DMS79 (cell line): ENCODE measurements around the gene SMARCB1.

Source experiments
- DNase-seq: peaks from one replicate; lab custom pipeline; 2025; lab: John Stamatoyannopoulos, UW

SMARCB1 gene

DNA sequence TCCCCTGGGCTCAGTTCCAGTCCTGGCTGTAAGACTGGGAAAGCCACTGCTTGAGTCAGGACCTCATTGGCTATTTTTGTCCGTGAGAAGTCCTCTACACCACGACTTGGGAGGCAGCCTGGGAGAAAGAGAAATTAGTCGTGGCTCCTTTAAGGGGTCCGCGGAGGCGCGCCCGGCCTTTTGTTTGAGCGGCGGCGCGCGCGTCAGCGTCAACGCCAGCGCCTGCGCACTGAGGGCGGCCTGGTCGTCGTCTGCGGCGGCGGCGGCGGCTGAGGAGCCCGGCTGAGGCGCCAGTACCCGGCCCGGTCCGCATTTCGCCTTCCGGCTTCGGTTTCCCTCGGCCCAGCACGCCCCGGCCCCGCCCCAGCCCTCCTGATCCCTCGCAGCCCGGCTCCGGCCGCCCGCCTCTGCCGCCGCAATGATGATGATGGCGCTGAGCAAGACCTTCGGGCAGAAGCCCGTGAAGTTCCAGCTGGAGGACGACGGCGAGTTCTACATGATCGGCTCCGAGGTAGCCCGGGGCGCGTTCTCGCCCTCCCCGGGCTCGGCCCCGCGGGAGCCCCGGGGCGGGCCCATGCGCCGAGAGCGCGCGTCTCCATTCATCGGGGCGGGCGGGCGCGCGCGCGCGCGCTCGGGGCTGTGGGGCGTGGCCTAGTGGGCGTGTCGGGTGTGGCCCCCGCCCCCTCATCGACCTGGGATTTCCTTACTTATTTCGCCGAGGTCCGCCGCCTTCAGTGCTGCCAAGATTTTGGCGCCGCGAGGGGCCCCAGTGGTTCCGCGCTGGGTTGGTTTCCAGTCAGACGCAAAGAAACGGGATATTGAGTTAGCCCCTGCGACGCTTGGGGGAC is at the start of gene SMARCB1:
SMARCB1 (plus strand) TSS at position 215 of the 848 bp plus-strand sequence; CDS start at position 419, 204 bp downstream.
- DNase-seq = peak; percentile 32

DNA sequence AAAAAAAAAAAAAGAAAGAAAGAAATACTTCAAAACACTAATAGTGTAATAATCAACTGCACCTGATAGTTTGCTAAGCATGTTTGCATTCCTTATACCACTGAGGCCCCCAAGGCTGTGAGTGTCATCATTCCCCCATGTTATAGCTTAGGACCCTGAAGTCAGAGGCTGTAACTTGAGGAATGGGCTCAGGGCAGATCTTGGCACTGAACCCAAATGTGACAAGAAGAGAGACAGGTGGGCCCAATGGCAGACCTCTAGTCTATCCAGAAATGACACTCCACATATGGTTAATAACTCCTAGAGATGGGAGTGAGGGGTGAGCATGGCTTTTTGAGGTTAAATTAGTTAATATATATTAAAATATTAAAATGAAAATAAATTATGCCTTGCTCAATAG is 49.1 kb upstream of the SMARCB1 start:
- no peak for DNase-seq

DNA sequence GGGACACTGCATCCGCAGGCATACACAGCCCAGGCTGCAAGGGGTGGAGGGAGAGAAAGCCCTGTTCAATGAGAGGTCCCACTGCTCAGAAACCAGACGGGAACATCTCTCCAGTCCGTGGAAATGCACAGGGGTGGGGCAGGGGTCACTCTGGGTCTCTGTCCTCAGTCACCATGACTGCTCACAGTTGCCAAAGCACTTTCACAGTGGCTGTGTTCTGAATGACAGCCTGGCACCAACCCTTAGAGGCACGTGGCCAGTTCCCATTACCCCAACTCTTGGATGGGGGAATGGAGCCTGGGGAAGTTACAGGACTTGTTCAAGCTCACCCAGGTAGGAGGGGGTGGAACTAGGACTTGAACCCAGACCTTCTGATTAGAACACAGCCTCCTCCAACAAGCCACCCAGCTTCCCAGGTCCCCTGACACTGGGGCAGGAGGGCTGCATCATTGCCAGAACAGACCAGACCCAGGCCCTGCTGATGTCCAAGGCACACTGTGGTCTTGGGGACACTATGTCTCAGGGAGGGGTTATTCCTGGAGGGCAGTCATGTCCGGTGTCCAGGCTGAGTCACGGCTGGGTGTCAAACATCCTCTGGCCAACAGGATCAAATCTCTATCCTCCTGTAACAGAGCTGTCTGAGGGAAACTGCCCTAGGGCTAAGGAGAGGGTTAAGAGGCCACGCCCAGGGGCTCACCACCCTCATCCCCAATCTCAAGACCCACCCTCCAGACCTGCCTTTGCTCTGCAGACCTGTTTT is 44.1 kb upstream of the SMARCB1 start:
- DNase-seq = no peak

DNA sequence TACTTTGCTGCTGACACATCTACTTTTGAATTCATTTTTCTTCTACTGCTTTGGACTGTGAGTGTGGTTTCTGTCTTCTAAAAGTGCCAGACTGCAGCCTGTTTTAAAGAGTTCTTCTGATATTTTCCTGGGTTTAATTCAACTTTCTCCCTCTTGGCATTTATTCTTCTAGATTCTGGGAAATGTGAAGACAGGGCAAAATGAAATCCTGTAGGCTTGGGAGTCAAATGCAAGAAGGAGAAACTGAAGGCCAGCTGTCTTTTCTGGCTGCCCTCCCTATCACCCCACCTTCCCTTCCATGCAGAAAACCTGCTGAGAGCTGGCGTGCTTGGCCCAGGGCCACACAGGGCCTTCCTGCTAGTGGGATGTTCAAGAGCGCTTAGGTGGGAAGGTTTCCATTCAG is 43.5 kb upstream of the SMARCB1 start:
- DNase-seq = no peak

DNA sequence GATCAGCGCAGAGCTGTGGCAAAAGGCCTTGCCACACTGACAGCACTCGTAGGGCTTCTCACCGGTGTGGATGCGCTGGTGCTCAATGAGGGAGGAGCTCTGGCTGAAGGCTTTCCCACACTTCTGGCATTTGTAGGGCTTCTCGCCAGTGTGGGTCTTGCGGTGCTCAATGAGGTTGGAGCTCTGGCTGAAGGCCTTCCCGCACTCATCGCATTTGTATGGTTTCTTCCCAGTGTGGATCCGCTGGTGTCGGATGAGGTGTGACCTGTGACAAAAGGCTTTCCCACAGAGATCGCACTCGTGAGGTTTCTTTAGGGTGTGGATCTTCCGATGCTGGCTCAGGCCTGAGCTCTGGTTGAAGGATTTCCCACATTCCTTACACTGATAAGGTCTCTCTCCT is 42.8 kb upstream of the SMARCB1 start:
- DNase-seq = no peak

DNA sequence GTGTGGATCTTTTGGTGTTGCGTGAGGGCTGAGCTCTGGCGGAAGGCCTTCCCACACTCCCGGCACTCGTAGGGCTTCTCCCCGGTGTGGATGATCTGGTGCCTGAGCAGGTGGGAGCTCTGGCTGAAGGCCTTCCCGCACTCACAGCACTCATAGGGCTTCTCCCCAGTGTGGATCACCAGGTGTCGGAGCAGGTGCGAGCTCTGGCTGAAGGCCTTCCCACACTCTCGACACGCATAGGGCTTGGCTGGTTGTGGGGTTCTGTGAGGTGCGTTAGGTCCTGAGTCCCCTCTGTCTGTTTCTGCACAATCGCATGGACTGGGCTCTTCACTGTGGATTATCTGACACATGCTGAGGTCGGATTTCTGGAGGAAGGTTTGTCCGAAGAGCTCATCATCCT is 42.3 kb upstream of the SMARCB1 start:
- DNase-seq = no peak

DNA sequence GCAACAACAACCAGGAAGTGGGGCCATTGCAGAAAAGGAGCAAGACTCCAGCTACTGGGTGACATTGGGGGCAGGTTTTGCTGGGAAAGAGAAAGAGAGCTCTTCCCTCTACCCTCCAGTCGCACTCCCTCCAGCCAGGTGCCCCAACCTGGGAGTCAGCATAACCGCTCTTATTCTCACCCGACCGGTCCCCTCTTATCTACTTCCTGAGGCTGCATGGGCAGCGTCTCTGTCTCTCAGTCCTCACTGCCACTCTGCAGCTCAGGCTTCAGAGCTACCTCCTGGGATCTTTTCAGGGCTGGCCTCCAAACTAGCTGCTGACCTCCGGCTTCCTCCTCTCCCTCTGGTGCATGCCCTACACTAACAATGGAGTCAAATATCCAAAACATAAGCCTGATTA is 41.0 kb upstream of the SMARCB1 start:
- no peak for DNase-seq

DNA sequence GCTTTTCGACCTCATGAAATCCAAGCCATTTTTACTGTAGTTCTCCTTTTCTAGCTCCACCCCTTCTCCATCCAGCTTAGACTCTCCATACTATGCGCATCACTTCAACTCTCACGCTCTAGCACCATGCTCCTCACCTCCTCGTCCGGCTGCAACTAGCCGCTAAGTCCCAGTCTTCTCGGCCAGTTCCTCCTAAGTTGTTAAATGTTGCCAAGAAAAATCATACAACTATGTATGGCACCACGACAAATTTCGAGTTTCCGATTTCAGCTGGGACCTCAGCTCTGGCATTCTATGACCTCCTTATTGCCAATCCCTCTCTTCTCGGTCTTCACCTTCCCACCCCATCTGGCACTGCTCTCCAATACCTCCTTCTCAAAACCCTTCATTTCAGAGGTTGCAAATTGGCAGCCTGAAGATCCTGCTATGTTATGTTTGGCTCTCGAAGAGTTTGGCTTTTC is 36.9 kb upstream of the SMARCB1 start:
- no peak for DNase-seq

DNA sequence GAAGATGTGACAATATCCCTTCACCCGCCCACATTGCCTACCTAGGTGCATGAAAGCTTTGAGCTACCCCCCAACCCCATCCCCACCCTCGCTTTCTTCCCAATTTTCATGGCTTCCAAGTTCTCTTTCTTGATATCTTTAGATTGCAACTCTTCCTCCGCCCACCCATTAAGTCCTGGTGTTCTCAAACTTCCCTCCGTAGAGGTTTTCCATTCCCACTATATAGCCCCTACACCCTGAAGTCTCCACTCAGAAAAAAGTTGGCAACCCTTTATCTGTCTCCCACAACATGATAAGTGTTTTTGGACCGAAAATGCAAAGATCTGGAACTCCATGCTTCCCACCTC is 36.4 kb upstream of the SMARCB1 start:
- no peak for DNase-seq

DNA sequence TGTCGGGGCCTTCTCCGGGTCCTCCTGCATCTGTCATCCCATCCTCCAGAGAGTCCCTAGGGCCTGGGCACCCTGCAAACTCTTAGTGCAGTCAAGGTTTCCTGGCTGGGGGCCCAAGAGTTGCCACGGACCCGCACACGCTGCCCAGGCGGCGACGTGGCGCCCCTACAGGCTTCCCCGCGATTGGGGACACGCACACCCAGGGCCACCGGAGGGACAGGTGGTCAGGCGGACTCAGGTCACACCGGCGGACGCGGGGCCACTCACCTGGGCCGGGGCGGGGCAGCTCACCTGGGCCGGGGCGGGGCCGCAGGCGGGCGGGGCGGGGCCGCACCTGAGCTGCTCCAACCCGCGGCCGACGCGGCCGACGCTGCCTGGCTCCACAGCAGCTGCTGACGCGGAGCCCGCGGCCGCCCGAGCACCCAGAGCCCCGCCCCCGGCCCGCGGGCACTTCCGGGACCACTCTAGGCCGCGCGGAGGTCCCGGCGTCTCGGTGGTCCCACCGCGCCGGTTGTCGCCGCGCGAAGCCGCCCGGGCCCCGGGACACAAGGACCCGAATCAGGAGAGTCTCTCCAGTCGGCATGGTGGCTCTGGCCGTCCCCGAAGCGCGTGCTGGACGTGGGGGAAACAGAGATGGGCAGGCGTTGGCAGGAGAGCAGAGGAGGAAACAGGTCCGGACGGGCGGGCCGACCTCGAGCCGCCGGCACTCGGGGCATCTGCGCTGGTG is 35.9 kb upstream of the SMARCB1 start, which contains the start of gene ZNF70:
ZNF70 (minus strand) TSS at position 399 of the 727 bp plus-strand sequence. CDS start 5,972 bp downstream, outside the sequence.
- peak; percentile 33 for DNase-seq

DNA sequence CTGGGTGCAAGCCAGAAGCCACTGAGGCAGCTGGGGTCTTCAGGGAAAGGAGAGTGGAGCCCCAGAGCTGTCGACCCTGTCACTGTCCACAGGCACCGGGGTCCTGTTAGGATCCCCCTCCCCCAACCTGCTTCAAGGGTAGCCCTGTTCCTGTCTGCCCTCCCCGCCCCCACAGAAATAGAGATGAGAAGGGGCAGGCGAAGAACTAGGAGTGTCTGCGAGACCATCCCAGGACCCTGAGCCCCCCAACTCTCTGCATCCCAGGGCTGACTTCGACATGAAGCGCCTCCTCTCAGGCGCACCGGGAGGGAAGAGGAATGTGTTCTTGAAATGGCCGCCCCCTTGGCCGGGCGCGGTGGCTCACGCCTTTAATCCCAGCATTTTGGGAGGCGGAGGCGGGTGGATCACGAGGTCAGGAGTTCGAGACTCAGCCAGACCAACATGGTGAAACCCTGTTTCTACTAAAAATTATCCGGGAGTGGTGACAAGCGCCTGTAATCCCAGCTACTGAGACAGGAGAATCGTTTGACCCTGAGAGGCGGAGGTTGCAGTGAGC is 35.2 kb upstream of the SMARCB1 start:
- DNase-seq = no peak

DNA sequence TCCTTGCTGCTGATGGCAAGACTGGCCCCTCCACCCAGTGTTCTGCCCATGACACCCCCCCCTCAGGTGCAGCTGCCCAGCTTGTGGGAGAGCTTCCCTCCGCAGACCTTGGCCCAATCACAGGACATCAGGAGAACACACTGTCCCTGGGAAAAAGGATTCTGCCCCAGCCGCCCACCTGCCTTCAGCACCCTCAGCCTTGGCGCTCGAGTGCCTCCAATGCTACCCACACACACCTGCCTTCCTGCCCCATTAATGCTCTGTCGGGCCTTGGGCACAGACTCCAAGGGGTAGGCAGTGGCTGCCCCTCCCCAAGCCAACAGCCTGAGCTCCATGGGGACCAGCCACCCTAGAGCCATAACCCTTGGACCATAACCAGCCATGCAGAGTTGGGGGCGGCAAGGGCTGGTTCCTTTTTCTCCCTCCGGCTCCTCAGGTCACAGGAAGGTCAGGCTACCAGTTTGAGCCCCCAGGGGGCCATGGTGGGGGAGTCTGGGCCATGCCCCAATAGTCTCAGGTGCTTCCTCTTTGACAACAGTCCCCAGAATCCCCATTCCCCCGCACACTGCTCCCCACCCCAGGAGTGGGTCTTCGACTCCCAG is 34.6 kb upstream of the SMARCB1 start:
- no peak for DNase-seq

DNA sequence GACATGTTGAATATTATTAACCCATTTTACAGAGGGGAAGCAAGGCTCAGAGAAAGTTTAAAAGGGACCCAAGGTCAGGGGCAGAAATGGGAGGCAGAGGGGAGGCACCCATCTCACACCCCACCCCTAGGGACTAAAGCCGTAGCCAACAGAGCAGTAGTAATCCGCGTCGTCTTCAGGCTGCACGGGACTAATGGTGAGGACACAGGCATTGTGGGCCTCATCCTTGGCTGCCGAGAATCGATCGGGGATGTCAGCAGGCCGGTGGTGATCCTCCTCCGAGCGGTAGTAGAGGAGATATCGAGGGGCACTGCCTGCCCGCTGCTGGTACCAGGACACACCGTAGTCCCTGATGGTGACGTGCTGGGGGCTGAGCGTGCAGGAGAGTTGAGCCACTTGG is 34.0 kb upstream of the SMARCB1 start:
- no peak for DNase-seq

DNA sequence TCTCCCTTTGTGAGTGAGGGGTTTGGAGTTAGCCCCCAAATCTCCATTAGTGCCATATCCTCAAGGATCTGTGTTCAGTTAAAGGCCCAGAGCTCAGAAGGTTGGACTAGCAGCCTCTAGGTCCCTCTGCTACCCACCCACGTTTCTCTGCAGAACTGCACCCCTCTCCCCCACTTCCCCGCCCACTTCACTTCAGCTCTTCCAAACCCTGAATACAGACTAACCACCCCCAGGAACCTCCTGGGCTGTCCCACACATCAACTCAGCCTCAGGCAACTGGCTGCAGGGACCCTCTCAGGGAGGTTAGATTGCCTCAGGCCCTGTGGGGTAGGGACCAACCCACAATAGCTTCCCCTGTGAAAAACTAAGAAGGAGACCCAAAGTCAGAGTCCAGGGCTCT is 33.4 kb upstream of the SMARCB1 start:
- no peak for DNase-seq

DNA sequence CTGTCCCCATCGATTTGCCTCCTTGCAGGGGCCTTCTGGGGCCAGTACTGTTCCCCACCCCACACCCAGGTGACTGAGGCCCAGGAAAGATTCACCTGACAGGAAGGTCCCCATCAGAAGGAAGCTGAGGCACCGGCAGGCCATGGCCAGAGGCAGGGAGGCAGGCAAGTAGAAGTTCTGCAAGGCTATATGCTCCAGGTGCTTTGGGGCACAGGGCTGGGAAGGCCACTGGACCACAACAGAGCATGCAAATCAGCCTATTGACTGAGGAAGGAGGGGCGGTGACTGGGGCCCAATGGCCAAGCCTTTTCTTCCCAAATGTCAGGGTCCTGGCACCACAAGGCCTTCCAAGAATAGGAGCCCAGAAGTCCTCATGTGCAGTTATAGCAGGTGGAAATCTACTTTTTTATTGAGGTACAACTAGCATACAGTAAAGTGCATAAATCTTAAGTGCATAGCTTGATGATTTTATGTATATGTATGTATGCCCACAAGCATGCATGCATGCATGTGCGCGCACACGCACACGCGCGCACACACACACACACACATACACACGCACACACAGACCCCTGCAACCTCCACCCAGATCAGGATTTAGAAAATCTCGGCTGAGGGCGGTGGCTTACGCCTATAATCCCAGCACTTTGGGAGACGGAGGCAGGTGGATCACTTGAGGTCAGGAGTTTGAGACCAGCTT is 32.4 kb upstream of the SMARCB1 start, which contains the start of gene VPREB3:
VPREB3 (minus strand) TSS at position 206 of the 700 bp plus-strand sequence; CDS start at position 144, 62 bp downstream.
- DNase-seq = no peak

DNA sequence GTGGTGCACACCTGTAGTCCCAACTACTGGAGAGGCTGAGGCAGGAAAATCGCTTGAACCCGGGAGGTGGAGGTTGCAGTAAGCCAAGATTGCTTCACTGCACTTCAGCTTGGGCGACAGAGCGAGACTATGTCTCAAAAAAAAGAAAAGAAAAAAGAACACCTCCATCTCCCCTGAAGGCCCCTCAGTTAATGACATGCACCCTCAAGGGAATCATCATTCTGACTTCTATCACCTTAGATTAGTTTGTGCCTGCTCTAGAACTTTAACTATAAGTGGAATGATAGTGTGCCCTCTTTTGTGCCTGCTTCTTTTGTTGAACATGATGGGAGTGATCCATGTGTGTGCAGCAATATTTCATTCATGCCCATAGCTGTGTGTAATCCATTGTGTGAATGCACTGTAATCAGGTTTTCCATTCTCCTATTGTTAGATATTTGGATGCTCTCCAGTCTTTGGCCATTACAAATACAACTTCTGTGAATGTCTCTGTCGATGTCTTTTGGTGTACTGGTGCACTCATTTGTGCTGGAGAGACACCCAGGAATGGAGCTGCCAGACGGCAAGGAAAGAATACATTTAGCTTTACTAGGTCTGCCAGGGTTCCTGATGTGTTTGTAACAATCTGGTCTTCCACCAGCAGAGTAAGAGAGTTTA is 31.7 kb upstream of the SMARCB1 start:
- no peak for DNase-seq

DNA sequence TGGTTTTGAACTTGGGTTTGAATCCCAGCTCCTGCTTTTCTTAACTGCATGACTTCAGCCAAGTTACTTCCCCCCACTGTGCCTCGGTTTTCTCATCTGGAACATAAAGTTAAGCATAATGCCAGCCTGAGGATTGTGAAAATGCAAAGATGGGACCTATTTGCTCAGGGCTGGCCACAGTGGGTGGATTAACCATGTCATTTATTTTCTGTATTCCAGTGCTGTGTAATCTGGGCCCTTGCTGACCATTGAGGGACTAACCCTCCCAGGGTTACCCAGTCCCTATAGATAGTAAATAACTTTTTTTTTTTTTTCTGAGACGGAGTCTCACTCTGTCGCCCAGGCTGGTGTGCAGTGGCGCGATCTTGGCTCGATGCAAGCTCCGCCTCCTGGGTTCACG is 31.1 kb upstream of the SMARCB1 start:
- DNase-seq = no peak

DNA sequence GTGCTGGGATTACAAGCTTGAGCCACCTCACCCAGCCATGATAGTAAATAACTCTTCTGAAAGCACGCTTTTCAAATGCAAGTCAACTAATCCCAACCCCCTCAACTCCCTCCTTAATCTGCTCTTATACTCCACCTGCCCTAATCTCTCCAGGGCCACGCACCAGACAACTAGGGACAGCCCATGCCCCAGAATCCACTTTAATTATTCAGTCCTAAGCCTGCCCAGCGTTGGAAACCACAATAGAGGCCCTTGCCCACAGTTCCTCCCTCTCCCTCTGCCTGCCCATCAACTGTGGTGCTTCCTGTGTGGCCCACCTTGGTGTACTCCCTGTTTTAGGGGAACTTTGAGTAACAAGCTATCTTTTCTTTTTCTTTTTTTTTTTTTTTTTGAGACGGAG is 29.9 kb upstream of the SMARCB1 start:
- DNase-seq = no peak

DNA sequence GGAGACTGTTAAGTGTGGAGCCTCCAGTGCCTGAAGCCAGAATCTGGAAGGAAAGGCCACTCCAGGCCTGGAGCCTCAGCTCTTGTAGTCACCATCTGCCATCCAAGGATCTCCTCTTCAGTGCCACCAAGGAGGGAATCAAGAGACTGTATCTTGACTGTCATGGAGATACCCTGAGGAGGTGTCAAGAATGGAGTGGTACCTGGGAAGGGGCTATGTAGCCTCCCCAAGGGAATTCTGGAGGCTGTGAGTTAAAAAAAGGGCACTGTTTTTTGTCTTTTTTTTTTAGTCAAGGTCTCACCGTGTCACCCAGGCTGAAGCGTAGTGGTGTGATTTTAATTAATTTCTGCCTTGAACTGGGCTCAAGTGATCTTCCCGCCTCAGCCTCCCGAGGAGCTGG is 27.2 kb upstream of the SMARCB1 start:
- no peak for DNase-seq

DNA sequence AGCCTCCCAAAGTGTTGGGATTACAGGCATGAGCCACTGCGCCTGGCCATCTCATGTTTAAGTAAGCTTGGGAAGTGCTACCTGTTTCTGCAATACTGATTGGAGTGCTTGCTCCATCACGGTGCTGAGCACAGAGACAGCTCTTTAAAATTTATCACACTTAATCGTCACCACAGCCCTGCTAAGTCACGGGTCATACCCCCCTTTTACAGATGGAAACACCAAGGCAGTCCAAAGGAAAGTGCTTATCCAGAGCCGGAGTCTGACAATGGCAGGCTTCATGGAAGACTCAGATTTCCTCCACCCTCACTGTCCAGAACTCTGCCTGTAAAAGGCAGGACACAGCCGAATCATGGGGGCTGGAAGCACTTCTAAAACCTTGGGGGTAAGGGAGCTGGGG is 26.7 kb upstream of the SMARCB1 start:
- DNase-seq = no peak
